Measurements from ENCODE around the gene TRIM44. TPM values are rescaled to one million over a fixed set of nuclear protein-coding genes. Genes with fewer than 3 reads are reported as not detected.

TRIM44 gene
- polyA plus RNA-seq, 1 donor (not counting 4 experiments of a cell fraction or from before 2014, with no cell fraction given) = 48.3 TPM

DNA sequence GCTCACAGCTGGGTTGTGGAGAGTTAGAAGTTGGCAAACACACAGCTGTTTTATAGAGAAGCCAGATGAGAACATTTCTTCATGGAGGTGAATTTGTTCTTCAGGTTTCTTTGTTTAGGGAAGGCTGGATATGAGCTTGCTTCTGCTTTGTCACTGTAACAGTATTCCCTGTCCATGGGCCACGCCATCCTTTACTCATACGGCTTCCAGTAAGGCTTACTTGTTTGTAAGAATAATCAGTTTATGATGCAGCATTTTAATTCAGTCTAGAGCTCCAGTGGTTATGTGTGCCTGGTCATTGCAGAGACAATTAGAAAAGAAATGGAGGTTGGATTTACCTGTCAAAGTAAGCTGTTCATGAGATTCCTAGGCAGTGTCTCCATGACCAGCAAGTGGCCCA lies 131.8 kb downstream of the TRIM44 start:
- Histone ChIP-seq H3K4me2 (ENCODE audit: control insufficient read depth, extremely low read depth, insufficient read depth, low read depth, low read length) (peak overlapping the region; percentile 48), H3K9ac (ENCODE audit: control insufficient read depth, extremely low read depth, insufficient read depth, low read length) (no peak overlapping the region), H4K20me1 (ENCODE audit: control insufficient read depth, extremely low read depth, insufficient read depth, low read length) (no peaks in the 10 kb centered on the region), H2AFZ (ENCODE audit: control insufficient read depth, low read length) (no peak overlapping the region), H3K4me3 (ENCODE audit: control insufficient read depth in 2 of 3, extremely low read depth in 1 of 3, insufficient read depth in 2 of 3, low read depth in 1 of 3, low read length in 3 of 3) (no peak overlapping the region), H3K9me3 (ENCODE audit: control insufficient read depth, low read depth, low read length) (no peaks in the 10 kb centered on the region), H3K27me3 (ENCODE audit: control insufficient read depth, extremely low read depth, insufficient read depth, low read length) (no peaks in the 10 kb centered on the region), H3K4me1 (ENCODE audit: control insufficient read depth, extremely low read depth, insufficient read depth, low read length) (peaks cover 55% of the 10 kb centered on the region), H3K27ac (ENCODE audit: control insufficient read depth, insufficient read depth, low read length) (peak overlapping the region; percentile 10), H3K9me1 (ENCODE audit: control insufficient read depth, extremely low read depth, insufficient read depth, low read length) (no peaks in the 10 kb centered on the region), H3K79me2 (ENCODE audit: control insufficient read depth, insufficient read depth, low read length) (peaks cover 11% of the 10 kb centered on the region), H3K36me3 (ENCODE audit: control insufficient read depth in 2 of 2, extremely low read depth in 1 of 2, insufficient read depth in 2 of 2, low read length in 2 of 2) (peaks cover 0 to 2% of the 10 kb centered on the region in 2 experiments)
- FAIRE-seq = no peak
- TF ChIP-seq EZH2 (IDR thresholded peaks at IDR 0.05; ENCODE audit: low read length) (no peak), CTCF (optimal IDR thresholded peaks at IDR 0.05 in 1 of 3, IDR thresholded peaks at IDR 0.05 in 1 of 3, conservative IDR thresholded peaks at IDR 0.05 in 1 of 3; ENCODE audit: extremely low read depth in 1 of 3, insufficient read depth in 2 of 3, low read length in 3 of 3) (no peak)
- no peak for DNase-seq (ENCODE audit: low read depth, low spot score)
- dilution Hi-C loops (cut with MboI; ENCODE audit: extremely low pct_ligation_motif_present, low sequenced_read_pairs) = no loop called here

DNA sequence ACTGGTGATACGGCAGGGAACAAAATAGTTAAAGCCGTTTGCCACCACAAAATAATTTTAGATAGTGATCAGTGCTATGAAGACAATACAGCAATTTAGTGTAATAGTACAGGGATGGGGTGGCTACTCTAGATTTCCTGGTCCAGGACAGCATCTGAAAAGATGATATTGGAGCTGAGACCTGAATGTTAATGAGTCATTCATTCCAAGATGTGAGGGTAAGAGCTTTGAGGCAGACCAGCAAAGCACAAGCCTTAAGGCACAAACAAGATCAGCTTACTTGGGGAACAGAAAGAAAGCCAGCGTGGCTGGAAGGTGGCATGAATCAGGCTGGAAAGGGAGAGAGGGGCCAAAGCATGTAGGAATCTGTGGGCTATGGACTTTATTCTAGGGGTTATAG lies 132.3 kb downstream of the TRIM44 start:
- H3K4me2 ChIP-seq (ENCODE audit: control insufficient read depth, extremely low read depth, insufficient read depth, low read depth, low read length) = peak overlapping the region; percentile 48
- FAIRE-seq (peak; percentile 96), DNase-seq (ENCODE audit: low read depth, low spot score) (peak; percentile 49)
- no peak overlapping the region for H2AFZ ChIP-seq (ENCODE audit: control insufficient read depth, low read length)
- H3K27ac ChIP-seq (ENCODE audit: control insufficient read depth, insufficient read depth, low read length) = peak overlapping the region; percentile 13
- TF ChIP-seq CTCF (optimal IDR thresholded peaks at IDR 0.05 in 1 of 3, IDR thresholded peaks at IDR 0.05 in 1 of 3, conservative IDR thresholded peaks at IDR 0.05 in 1 of 3; ENCODE audit: extremely low read depth in 1 of 3, insufficient read depth in 2 of 3, low read length in 3 of 3) = no peak
- peaks cover 8% of the 10 kb centered on the region for H3K79me2 ChIP-seq (ENCODE audit: control insufficient read depth, insufficient read depth, low read length)
- dilution Hi-C loops (cut with MboI; ENCODE audit: extremely low pct_ligation_motif_present, low sequenced_read_pairs) = no loop called here
- no peaks in the 10 kb centered on the region for H4K20me1 ChIP-seq (ENCODE audit: control insufficient read depth, extremely low read depth, insufficient read depth, low read length)
- no peak overlapping the region for H3K4me3 ChIP-seq (ENCODE audit: control insufficient read depth in 2 of 3, extremely low read depth in 1 of 3, insufficient read depth in 2 of 3, low read depth in 1 of 3, low read length in 3 of 3)
- no peaks in the 10 kb centered on the region for H3K9me3 ChIP-seq (ENCODE audit: control insufficient read depth, low read depth, low read length)
- H3K4me1 ChIP-seq (ENCODE audit: control insufficient read depth, extremely low read depth, insufficient read depth, low read length) = peaks cover 59% of the 10 kb centered on the region
- H3K36me3 ChIP-seq (ENCODE audit: control insufficient read depth in 2 of 2, extremely low read depth in 1 of 2, insufficient read depth in 2 of 2, low read length in 2 of 2) = peaks cover 0 to 2% of the 10 kb centered on the region in 2 experiments
- no peaks in the 10 kb centered on the region for H3K9me1 ChIP-seq (ENCODE audit: control insufficient read depth, extremely low read depth, insufficient read depth, low read length)
- no peak overlapping the region for H3K9ac ChIP-seq (ENCODE audit: control insufficient read depth, extremely low read depth, insufficient read depth, low read length)
- no peaks in the 10 kb centered on the region for H3K27me3 ChIP-seq (ENCODE audit: control insufficient read depth, extremely low read depth, insufficient read depth, low read length)
